Dedifferentiated amniotic fluid mesenchymal stem cell (primary cell): ENCODE data around the gene GRIK5.

Source experiments
- DNase-seq: peaks from one replicate; pipeline ENCODE4 v3.0.0-alpha.2; 2016; ENCODE audit errors: extremely low spot score

GRIK5 gene

GRCh38 chr19:41956621-41957020 lies 113.4 kb downstream of the GRIK5 start:
- no peak for DNase-seq

- DNase-seq = no peak
These were observed 114.5 kb downstream of the GRIK5 start for GRCh38 chr19:41955521-41955920.

GRCh38 chr19:41951686-41952172 lies 118.3 kb downstream of the GRIK5 start:
- DNase-seq = peak; percentile 67
